ENCODE data around the gene NLRP3.
A peak's percentile ranks its signal among the peaks of the same experiment; 100 is the strongest.

The NLRP3 gene

GRCh38 chr1:247443641-247444040 lies 27.7 kb downstream of the NLRP3 start:
- Histone ChIP-seq H3K4ac (ENCODE audit: low read depth, low read length) (no peak overlapping the region), H3K9ac (ENCODE audit: low read length) (no peak overlapping the region), H3K4me1 (ENCODE audit: control insufficient read depth, low read depth, low read length) (no peaks in the 10 kb centered on the region), H3K4me3 (ENCODE audit: low read length) (no peak overlapping the region), H3K36me3 (ENCODE audit: control insufficient read depth, insufficient read depth, low read length) (no peaks in the 10 kb centered on the region), H3K18ac (ENCODE audit: low read length) (no peak overlapping the region), H2BK5ac (ENCODE audit: low read length) (no peak overlapping the region), H3K23ac (ENCODE audit: low read length) (no peak overlapping the region), H2BK15ac (replicated peaks; ENCODE audit: low read depth) (no peak overlapping the region), H4K8ac (ENCODE audit: low read depth, low read length) (no peak overlapping the region), H3K4me2 (ENCODE audit: low read length) (no peak overlapping the region), H2AK5ac (ENCODE audit: low read length) (no peak overlapping the region), H3K56ac (ENCODE audit: low read length) (no peak overlapping the region), H3K27ac (ENCODE audit: low read depth, low read length) (no peak overlapping the region), H3K79me1 (ENCODE audit: low read length) (no peaks in the 10 kb centered on the region), H2BK120ac (ENCODE audit: low read depth, low read length) (no peak overlapping the region), H3K79me2 (ENCODE audit: control insufficient read depth, insufficient read depth, low read length) (no peaks in the 10 kb centered on the region), H4K5ac (ENCODE audit: low read length) (no peak overlapping the region), H3K27me3 (ENCODE audit: insufficient read depth, low read length, poor library complexity) (no peaks in the 10 kb centered on the region)
- DNase-seq = no peak
- WGBS (ENCODE audit: extremely low coverage, insufficient coverage, low lambda C conversion rate) = no CpG with 5 or more reads among the region's 5 CpGs

GRCh38 chr1:247444571-247444970 lies 28.6 kb downstream of the NLRP3 start:
- H3K27ac ChIP-seq (ENCODE audit: low read depth, low read length) = no peak overlapping the region
- H3K4me1 ChIP-seq (ENCODE audit: control insufficient read depth, low read depth, low read length) = no peaks in the 10 kb centered on the region
- no peak overlapping the region for H2BK5ac ChIP-seq (ENCODE audit: low read length)
- H3K27me3 ChIP-seq (ENCODE audit: insufficient read depth, low read length, poor library complexity) = no peaks in the 10 kb centered on the region
- H3K79me1 ChIP-seq (ENCODE audit: low read length) = no peaks in the 10 kb centered on the region
- H3K4me3 ChIP-seq (ENCODE audit: low read length) = no peak overlapping the region
- H3K36me3 ChIP-seq (ENCODE audit: control insufficient read depth, insufficient read depth, low read length) = no peaks in the 10 kb centered on the region
- H4K5ac ChIP-seq (ENCODE audit: low read length) = no peak overlapping the region
- H4K8ac ChIP-seq (ENCODE audit: low read depth, low read length) = no peak overlapping the region
- no peak overlapping the region for H3K9ac ChIP-seq (ENCODE audit: low read length)
- H3K4ac ChIP-seq (ENCODE audit: low read depth, low read length) = no peak overlapping the region
- no peak overlapping the region for H2AK5ac ChIP-seq (ENCODE audit: low read length)
- H3K23ac ChIP-seq (ENCODE audit: low read length) = no peak overlapping the region
- DNase-seq = no peak
- no peak overlapping the region for H2BK120ac ChIP-seq (ENCODE audit: low read depth, low read length)
- no peak overlapping the region for H3K56ac ChIP-seq (ENCODE audit: low read length)
- no peaks in the 10 kb centered on the region for H3K79me2 ChIP-seq (ENCODE audit: control insufficient read depth, insufficient read depth, low read length)
- H3K4me2 ChIP-seq (ENCODE audit: low read length) = no peak overlapping the region
- H3K18ac ChIP-seq (ENCODE audit: low read length) = no peak overlapping the region
- H2BK15ac ChIP-seq (replicated peaks; ENCODE audit: low read depth) = no peak overlapping the region
- WGBS (ENCODE audit: extremely low coverage, insufficient coverage, low lambda C conversion rate) = no CpG with 5 or more reads among the region's 6 CpGs

- H3K9ac ChIP-seq (ENCODE audit: low read length) = no peak overlapping the region
- DNase-seq = no peak
- no peak overlapping the region for H2BK5ac ChIP-seq (ENCODE audit: low read length)
- no peaks in the 10 kb centered on the region for H3K4me1 ChIP-seq (ENCODE audit: control insufficient read depth, low read depth, low read length)
- no peak overlapping the region for H3K4me2 ChIP-seq (ENCODE audit: low read length)
- H3K56ac ChIP-seq (ENCODE audit: low read length) = no peak overlapping the region
- H4K5ac ChIP-seq (ENCODE audit: low read length) = no peak overlapping the region
- no peak overlapping the region for H2AK5ac ChIP-seq (ENCODE audit: low read length)
- no peak overlapping the region for H3K18ac ChIP-seq (ENCODE audit: low read length)
- H2BK120ac ChIP-seq (ENCODE audit: low read depth, low read length) = no peak overlapping the region
- H3K4ac ChIP-seq (ENCODE audit: low read depth, low read length) = no peak overlapping the region
- no peak overlapping the region for H3K27ac ChIP-seq (ENCODE audit: low read depth, low read length)
- no peak overlapping the region for H3K4me3 ChIP-seq (ENCODE audit: low read length)
- no peak overlapping the region for H3K23ac ChIP-seq (ENCODE audit: low read length)
- no CpG with 5 or more reads among the region's 17 CpGs for WGBS (ENCODE audit: extremely low coverage, insufficient coverage, low lambda C conversion rate)
- H3K79me1 ChIP-seq (ENCODE audit: low read length) = no peaks in the 10 kb centered on the region
- no peak overlapping the region for H2BK15ac ChIP-seq (replicated peaks; ENCODE audit: low read depth)
- H3K79me2 ChIP-seq (ENCODE audit: control insufficient read depth, insufficient read depth, low read length) = no peaks in the 10 kb centered on the region
- no peak overlapping the region for H4K8ac ChIP-seq (ENCODE audit: low read depth, low read length)
- H3K27me3 ChIP-seq (ENCODE audit: insufficient read depth, low read length, poor library complexity) = no peaks in the 10 kb centered on the region
- H3K36me3 ChIP-seq (ENCODE audit: control insufficient read depth, insufficient read depth, low read length) = no peaks in the 10 kb centered on the region
Observed at GRCh38 chr1:247445526-247446356, 29.8 kb downstream of the NLRP3 start.

DNA sequence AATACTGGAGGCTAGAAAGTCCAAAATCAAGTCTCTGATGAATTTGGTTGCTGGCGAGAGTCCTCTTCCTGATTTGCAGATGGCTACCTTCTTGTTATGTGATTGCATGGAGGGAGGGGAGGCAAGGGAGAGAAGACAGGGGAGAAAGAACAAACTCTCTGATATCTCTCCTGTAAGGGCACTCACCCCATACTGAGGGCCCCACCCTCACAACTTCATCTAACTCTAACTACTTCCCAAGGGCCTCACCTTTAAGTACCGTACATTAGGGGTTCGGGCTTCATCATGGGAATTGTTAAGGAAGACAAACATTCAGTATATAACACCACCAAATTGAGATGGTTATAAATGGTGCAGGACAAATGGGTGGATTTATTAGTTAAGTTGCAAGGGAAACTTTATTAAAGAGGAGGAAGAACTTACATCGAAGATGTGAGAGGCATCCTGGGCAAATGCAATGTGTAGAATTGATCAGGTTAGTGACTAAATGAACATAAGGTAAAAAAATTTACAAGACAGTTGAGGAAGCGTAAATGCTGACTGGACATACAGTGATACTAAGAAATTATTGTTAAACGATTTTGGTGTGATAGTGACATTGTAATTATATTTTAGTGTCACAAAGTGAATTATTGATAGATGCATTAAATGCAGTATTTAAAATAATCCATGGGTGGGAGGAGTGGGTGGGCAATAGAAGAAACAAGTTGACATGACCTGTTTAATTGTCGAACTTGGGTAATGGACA lies 31.4 kb downstream of the NLRP3 start:
- no peak overlapping the region for H3K23ac ChIP-seq (ENCODE audit: low read length)
- DNase-seq = no peak
- H2BK5ac ChIP-seq (ENCODE audit: low read length) = no peak overlapping the region
- H3K4me1 ChIP-seq (ENCODE audit: control insufficient read depth, low read depth, low read length) = no peaks in the 10 kb centered on the region
- H3K4me2 ChIP-seq (ENCODE audit: low read length) = no peak overlapping the region
- no peak overlapping the region for H3K4me3 ChIP-seq (ENCODE audit: low read length)
- H2BK120ac ChIP-seq (ENCODE audit: low read depth, low read length) = no peak overlapping the region
- H3K79me1 ChIP-seq (ENCODE audit: low read length) = no peaks in the 10 kb centered on the region
- no peaks in the 10 kb centered on the region for H3K36me3 ChIP-seq (ENCODE audit: control insufficient read depth, insufficient read depth, low read length)
- H4K8ac ChIP-seq (ENCODE audit: low read depth, low read length) = peak overlapping the region; percentile 93
- H3K18ac ChIP-seq (ENCODE audit: low read length) = no peak overlapping the region
- no peaks in the 10 kb centered on the region for H3K79me2 ChIP-seq (ENCODE audit: control insufficient read depth, insufficient read depth, low read length)
- 100% methylated on average over 1 of the region's 7 CpGs for WGBS (ENCODE audit: extremely low coverage, insufficient coverage, low lambda C conversion rate)
- no peaks in the 10 kb centered on the region for H3K27me3 ChIP-seq (ENCODE audit: insufficient read depth, low read length, poor library complexity)
- no peak overlapping the region for H4K5ac ChIP-seq (ENCODE audit: low read length)
- no peak overlapping the region for H3K9ac ChIP-seq (ENCODE audit: low read length)
- no peak overlapping the region for H3K27ac ChIP-seq (ENCODE audit: low read depth, low read length)
- H3K4ac ChIP-seq (ENCODE audit: low read depth, low read length) = no peak overlapping the region
- no peak overlapping the region for H2BK15ac ChIP-seq (replicated peaks; ENCODE audit: low read depth)
- no peak overlapping the region for H3K56ac ChIP-seq (ENCODE audit: low read length)
- H2AK5ac ChIP-seq (ENCODE audit: low read length) = no peak overlapping the region

DNA sequence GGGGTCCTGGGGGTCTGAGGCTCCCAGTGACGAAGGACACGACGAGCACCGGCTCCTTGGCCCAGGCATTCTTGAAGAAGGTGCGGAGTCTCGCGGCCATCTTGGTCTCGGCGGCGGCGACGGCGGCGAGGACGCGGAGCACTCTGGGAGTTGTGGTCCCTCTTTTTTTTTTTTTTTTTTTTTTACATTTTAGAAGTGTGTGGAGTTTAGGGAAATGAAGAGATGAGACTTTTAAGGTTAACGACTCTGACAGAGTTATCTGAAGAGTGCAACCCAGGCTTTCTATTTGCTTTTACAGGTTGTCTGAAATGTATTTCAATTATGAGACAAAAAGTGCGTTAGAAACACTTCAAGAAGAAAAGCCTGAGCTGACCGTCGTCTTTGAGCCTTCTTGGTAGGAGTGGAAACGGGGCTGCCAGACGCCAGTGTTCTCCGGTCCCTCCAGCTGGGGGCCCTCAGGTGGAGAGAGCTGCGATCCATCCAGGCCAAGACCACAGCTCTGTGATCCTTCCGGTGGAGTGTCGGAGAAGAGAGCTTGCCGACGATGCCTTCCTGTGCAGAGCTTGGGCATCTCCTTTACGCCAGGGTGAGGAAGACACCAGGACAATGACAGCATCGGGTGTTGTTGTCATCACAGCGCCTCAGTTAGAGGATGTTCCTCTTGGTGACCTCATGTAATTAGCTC lies 32.3 kb downstream of the NLRP3 start:
- Histone ChIP-seq H4K8ac (ENCODE audit: low read depth, low read length) (peak overlapping the region; percentile 93), H2BK15ac (replicated peaks; ENCODE audit: low read depth) (no peak overlapping the region), H3K27ac (ENCODE audit: low read depth, low read length) (no peak overlapping the region), H4K5ac (ENCODE audit: low read length) (no peak overlapping the region), H3K4me3 (ENCODE audit: low read length) (no peak overlapping the region), H3K4me1 (ENCODE audit: control insufficient read depth, low read depth, low read length) (no peaks in the 10 kb centered on the region), H3K79me1 (ENCODE audit: low read length) (no peaks in the 10 kb centered on the region), H3K4ac (ENCODE audit: low read depth, low read length) (no peak overlapping the region), H3K18ac (ENCODE audit: low read length) (peak overlapping the region; percentile 88), H3K27me3 (ENCODE audit: insufficient read depth, low read length, poor library complexity) (no peaks in the 10 kb centered on the region), H3K9ac (ENCODE audit: low read length) (peak overlapping the region; percentile 54), H3K4me2 (ENCODE audit: low read length) (peak overlapping the region; percentile 40), H3K79me2 (ENCODE audit: control insufficient read depth, insufficient read depth, low read length) (no peaks in the 10 kb centered on the region), H2BK120ac (ENCODE audit: low read depth, low read length) (no peak overlapping the region), H3K36me3 (ENCODE audit: control insufficient read depth, insufficient read depth, low read length) (no peaks in the 10 kb centered on the region), H3K23ac (ENCODE audit: low read length) (no peak overlapping the region), H2AK5ac (ENCODE audit: low read length) (no peak overlapping the region), H3K56ac (ENCODE audit: low read length) (peak overlapping the region; percentile 78), H2BK5ac (ENCODE audit: low read length) (no peak overlapping the region)
- no CpG with 5 or more reads among the region's 31 CpGs for whole genome bisulfite sequencing (ENCODE audit: extremely low coverage, insufficient coverage, low lambda C conversion rate)
- peak; percentile 88 for DNase-seq

All from mesendoderm (in vitro differentiated cells).